Measurements from ENCODE around the gene SH2D3A.
"Not testable (repeated sequence)": the region's sequence is repeated elsewhere in the genome, so short reads cannot be mapped to it uniquely, and the experiment has no call there.

Gene SH2D3A

GRCh38 chr19:6788896-6789295, 21.7 kb upstream of the SH2D3A start:
- DNase-seq: no peak

- no peak for DNase-seq
These were observed 20.2 kb upstream of the SH2D3A start for GRCh38 chr19:6787393-6787792.

GRCh38 chr19:6779206-6779605, 12.0 kb upstream of the SH2D3A start:
- DNase-seq: peak; percentile 66

GRCh38 chr19:6778386-6778785, 11.2 kb upstream of the SH2D3A start:
- no peak for DNase-seq

GRCh38 chr19:6777434-6777833, 10.2 kb upstream of the SH2D3A start:
- DNase-seq: no peak

- no peak for DNase-seq
These were observed 9.8 kb upstream of the SH2D3A start for GRCh38 chr19:6776999-6777398.

- not testable (repeated sequence) for DNase-seq
These were observed 8.8 kb upstream of the SH2D3A start for GRCh38 chr19:6776045-6776444.

- DNase-seq: no peak
These were observed 7.8 kb upstream of the SH2D3A start for GRCh38 chr19:6774821-6775707.

GRCh38 chr19:6773323-6773931, 6.2 kb upstream of the SH2D3A start:
- DNase-seq: no peak

GRCh38 chr19:6772866-6773322, 5.7 kb upstream of the SH2D3A start:
- DNase-seq: no peak

GRCh38 chr19:6772028-6772865, 5.0 kb upstream of the SH2D3A start, which contains the start of gene VAV1:
TSS of gene VAV1 (plus strand) at chr19:6772708. CDS start at chr19:6772808, 100 bp downstream.
- no peak for DNase-seq

- not testable (repeated sequence) for DNase-seq
These were observed 4.4 kb upstream of the SH2D3A start for GRCh38 chr19:6771648-6772027.

GRCh38 chr19:6769006-6769619, 1.9 kb upstream of the SH2D3A start:
- DNase-seq: no peak

GRCh38 chr19:6768236-6768785, 1.1 kb upstream of the SH2D3A start:
- DNase-seq: no peak

GRCh38 chr19:6767081-6767356, 216 bp downstream of the SH2D3A start:
- DNase-seq: peak; percentile 24

GRCh38 chr19:6766357-6767080, 716 bp downstream of the SH2D3A start:
- DNase-seq: no peak

GRCh38 chr19:6765738-6766356, 1.4 kb downstream of the SH2D3A start:
- DNase-seq: peak; percentile 51

GRCh38 chr19:6762253-6762797, 4.9 kb downstream of the SH2D3A start:
- DNase-seq: not testable (repeated sequence)

- no peak for DNase-seq
These were observed 6.1 kb downstream of the SH2D3A start for GRCh38 chr19:6761053-6761676.

- DNase-seq: no peak
These were observed 6.6 kb downstream of the SH2D3A start for GRCh38 chr19:6760606-6761005.
